Neural progenitor cell (in vitro differentiated cells): Measurements from ENCODE around the gene P3H4. TPM values are rescaled to one million over a fixed set of nuclear protein-coding genes. Genes with fewer than 3 reads are reported as not detected.

Source experiments
- DNase-seq: peaks from one replicate; pipeline ENCODE4 v3.0.0-alpha.2; 2016; ENCODE audit warnings: low spot score
- H2AFZ ChIP-seq: fragments of 200-600 bp; sonication (generic); replicated peaks from 2 replicates; pipeline ENCODE4 v1.6.1; 2016; ENCODE audit warnings: antibody characterized with exemption
- H3F3A ChIP-seq: fragments of 200-600 bp; sonication (generic); 2 replicates; pipeline ENCODE4 v1.6.1; 2016; ENCODE audit warnings: antibody characterized with exemption, low read depth
- H3K27ac ChIP-seq: fragments of 200-600 bp; sonication (generic); 2 replicates; pipeline ENCODE4 v1.5.1; 2016; ENCODE audit warnings: mild to moderate bottlenecking
- H3K27me3 ChIP-seq: fragments of 200-600 bp; sonication (generic); 2 replicates; pipeline ENCODE4 v1.6.1; 2016; ENCODE audit warnings: mild to moderate bottlenecking, moderate library complexity
- H3K36me3 ChIP-seq: fragments of 200-600 bp; sonication (generic); 2 replicates; pipeline ENCODE4 v1.5.1; 2016
- H3K4me1 ChIP-seq: fragments of 200-600 bp; sonication (generic); 2 replicates; pipeline ENCODE4 v1.6.1; 2016; ENCODE audit warnings: mixed run types
- H3K4me2 ChIP-seq: fragments of 200-600 bp; sonication (generic); 2 replicates; pipeline ENCODE4 v1.6.1; 2016
- H3K4me3 ChIP-seq: fragments of 200-600 bp; sonication (generic); 2 replicates; pipeline ENCODE4 v1.5.1; 2016
- H3K79me2 ChIP-seq: fragments of 200-600 bp; sonication (generic); 2 replicates; pipeline ENCODE4 v1.6.1; 2016; ENCODE audit warnings: low read depth
- H3K9ac ChIP-seq: fragments of 200-600 bp; sonication (generic); 2 replicates; pipeline ENCODE4 v1.6.1; 2016
- H3K9me3 ChIP-seq: fragments of 200-600 bp; sonication (generic); 2 replicates; pipeline ENCODE4 v1.5.1; 2016; ENCODE audit warnings: low read depth
- H4K20me1 ChIP-seq: fragments of 200-600 bp; sonication (generic); 2 replicates; pipeline ENCODE4 v1.6.1; 2016; ENCODE audit warnings: low read depth
- H3K27ac Mint-ChIP-seq: 3 replicates; pipeline ENCODE4 v1.8.0; 2021; ENCODE audit warnings: mixed read lengths
- H3K27me3 Mint-ChIP-seq: 2 replicates; pipeline ENCODE4 v1.8.0; 2022; ENCODE audit warnings: low read depth, mild to moderate bottlenecking, inconsistent platforms, moderate library complexity, mixed read lengths; ENCODE audit not compliant: insufficient read depth
- H3K36me3 Mint-ChIP-seq: 3 replicates; pipeline ENCODE4 v1.8.0; 2021; ENCODE audit warnings: mixed read lengths
- H3K4me1 Mint-ChIP-seq: 3 replicates; pipeline ENCODE4 v1.8.0; 2021; ENCODE audit warnings: mixed read lengths
- H3K4me3 Mint-ChIP-seq: 3 replicates; pipeline ENCODE4 v1.8.0; 2021; ENCODE audit warnings: mild to moderate bottlenecking, moderate library complexity, mixed read lengths
- H3K9me3 Mint-ChIP-seq: 3 replicates; pipeline ENCODE4 v1.8.0; 2020; ENCODE audit warnings: mixed read lengths
- CTCF ChIP-seq: fragments of 200-600 bp; sonication (generic); IDR thresholded peaks from 2 replicates; pipeline ENCODE4 v1.5.1; 2017; ENCODE audit warnings: antibody characterized with exemption, mild to moderate bottlenecking
- EZH2 ChIP-seq: fragments of 200-600 bp; sonication (generic); IDR thresholded peaks from 2 replicates; pipeline ENCODE4 v1.6.1; 2017; ENCODE audit warnings: antibody characterized with exemption, mild to moderate bottlenecking, moderate library complexity
- EZH2phosphoT487 ChIP-seq: fragments of 200-600 bp; sonication (generic); IDR thresholded peaks from 2 replicates; pipeline ENCODE4 v1.6.1; 2017; ENCODE audit warnings: antibody characterized with exemption
- total RNA-seq: library from RNA; depleted of rRNA; stranded (reverse); fragments of >200 nt; gene quantifications from 2 replicates; pipeline ENCODE4 v1.2.3, GENCODE V29; 2015; ENCODE audit warnings: low replicate concordance

Gene P3H4
- total RNA-seq, 1 donor from 2014 or later, result 18.7 TPM

- no peaks in the 10 kb centered on the region for H4K20me1 ChIP-seq
- peaks cover 28% of the 10 kb centered on the region for H3K4me1 Mint-ChIP-seq
- H3K36me3 Mint-ChIP-seq, result no peaks in the 10 kb centered on the region
- H3K27ac Mint-ChIP-seq, result no peak overlapping the region
- H3K4me2 ChIP-seq, result peak overlapping the region; percentile 68
- H3K4me3 Mint-ChIP-seq, result no peak overlapping the region
- no peak overlapping the region for H3K27ac ChIP-seq
- peaks cover 13% of the 10 kb centered on the region for H3K27me3 Mint-ChIP-seq
- H2AFZ ChIP-seq, result no peak overlapping the region
- H3K9ac ChIP-seq, result no peak overlapping the region
- H3K4me1 ChIP-seq, result peaks cover 22% of the 10 kb centered on the region
- no peak overlapping the region for H3K4me3 ChIP-seq
- DNase-seq, result no peak
- H3K79me2 ChIP-seq, result no peaks in the 10 kb centered on the region
- H3K36me3 ChIP-seq, result no peaks in the 10 kb centered on the region
- TF ChIP-seq CTCF (no peak), EZH2phosphoT487 (no peak), EZH2 (no peak)
- H3K9me3 Mint-ChIP-seq, result no peaks in the 10 kb centered on the region
- peaks cover 18% of the 10 kb centered on the region for H3F3A ChIP-seq
- no peaks in the 10 kb centered on the region for H3K27me3 ChIP-seq
- H3K9me3 ChIP-seq, result no peaks in the 10 kb centered on the region
These were observed 17.2 kb downstream of the P3H4 start for GRCh38 chr17:41794540-41794975.

GRCh38 chr17:41793784-41794539 is 17.8 kb downstream of the P3H4 start:
- Mint-ChIP-seq H3K9me3 (no peaks in the 10 kb centered on the region), H3K4me3 (no peak overlapping the region), H3K36me3 (no peaks in the 10 kb centered on the region), H3K27me3 (peaks cover 12% of the 10 kb centered on the region), H3K4me1 (peaks cover 27% of the 10 kb centered on the region), H3K27ac (no peak overlapping the region)
- peak; percentile 22 for TF ChIP-seq CTCF
- no peak for TF ChIP-seq EZH2phosphoT487
- no peak for TF ChIP-seq EZH2
- H3K9me3 ChIP-seq, result no peaks in the 10 kb centered on the region
- H2AFZ ChIP-seq, result peak overlapping the region; percentile 26
- H3K79me2 ChIP-seq, result no peaks in the 10 kb centered on the region
- no peak overlapping the region for H3K27ac ChIP-seq
- DNase-seq, result peak; percentile 79
- no peak overlapping the region for H3K4me3 ChIP-seq
- peaks cover 18% of the 10 kb centered on the region for H3F3A ChIP-seq
- H3K9ac ChIP-seq, result no peak overlapping the region
- peaks cover 22% of the 10 kb centered on the region for H3K4me1 ChIP-seq
- no peaks in the 10 kb centered on the region for H4K20me1 ChIP-seq
- H3K4me2 ChIP-seq, result peak overlapping the region; percentile 68
- H3K27me3 ChIP-seq, result no peaks in the 10 kb centered on the region
- H3K36me3 ChIP-seq, result no peaks in the 10 kb centered on the region

- Histone ChIP-seq H3K36me3 (no peaks in the 10 kb centered on the region), H3K4me1 (peaks cover 22% of the 10 kb centered on the region), H4K20me1 (no peaks in the 10 kb centered on the region), H3K27ac (no peak overlapping the region), H2AFZ (peak overlapping the region; percentile 78), H3K4me2 (peak overlapping the region; percentile 68), H3K79me2 (no peaks in the 10 kb centered on the region), H3K9me3 (no peaks in the 10 kb centered on the region), H3F3A (peaks cover 18% of the 10 kb centered on the region), H3K4me3 (no peak overlapping the region), H3K27me3 (no peaks in the 10 kb centered on the region), H3K9ac (no peak overlapping the region)
- Mint-ChIP-seq H3K27me3 (peaks cover 12% of the 10 kb centered on the region), H3K4me3 (peak overlapping the region; percentile 36), H3K4me1 (peaks cover 27% of the 10 kb centered on the region), H3K9me3 (no peaks in the 10 kb centered on the region), H3K27ac (peak overlapping the region; percentile 16), H3K36me3 (no peaks in the 10 kb centered on the region)
- DNase-seq, result peak; percentile 31
- TF ChIP-seq EZH2phosphoT487 (no peak), EZH2 (no peak), CTCF (no peak)
These were observed 18.6 kb downstream of the P3H4 start for GRCh38 chr17:41792845-41793783.
